DMS153 treated with DMSO at 0.1 percent for 48 hours (cell line): ENCODE data around the gene BTBD10.

Source experiments
- DNase-seq: peaks from one replicate; lab custom pipeline; 2025; ENCODE audit not compliant: unreplicated experiment; lab: John Stamatoyannopoulos, UW

BTBD10 gene

DNA sequence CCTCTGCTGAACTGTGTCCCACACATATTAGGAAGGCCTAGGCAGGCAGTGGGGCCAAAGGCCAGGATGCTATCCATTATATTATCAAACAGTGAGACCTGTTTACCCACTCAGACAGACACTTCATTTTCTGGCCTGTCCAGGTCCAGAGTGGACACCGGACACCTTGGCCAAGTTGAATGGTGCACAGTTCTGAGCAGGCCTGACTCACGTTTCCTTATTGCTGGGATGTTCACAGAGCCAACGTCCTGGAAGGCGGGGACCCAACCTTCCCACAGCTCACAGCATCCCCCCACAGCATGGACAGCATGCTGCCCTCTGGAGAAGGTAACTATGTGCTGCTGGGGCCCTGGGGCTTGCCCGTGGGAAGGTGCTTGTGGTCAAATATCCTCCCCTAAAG is 86.6 kb downstream of the BTBD10 start:
- no peak for DNase-seq

DNA sequence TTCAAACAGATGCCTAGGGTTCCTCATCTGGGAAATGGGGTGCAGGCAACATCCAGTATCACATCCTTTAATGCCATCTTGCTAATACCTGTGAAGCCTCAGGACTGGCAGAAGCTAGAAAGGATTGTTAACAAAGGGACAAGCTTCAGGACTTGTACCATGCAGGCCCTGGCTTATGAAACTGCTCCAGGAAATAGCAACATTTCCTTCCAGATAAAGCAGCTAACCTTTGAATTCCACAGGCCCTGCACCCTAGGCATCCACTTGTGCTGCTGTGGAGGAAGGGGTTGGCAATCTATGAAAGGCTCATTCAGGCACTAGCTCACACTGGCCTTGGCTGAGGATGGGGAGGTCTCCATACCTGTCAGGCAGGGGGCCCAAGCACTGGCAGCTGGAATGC is 87.2 kb downstream of the BTBD10 start:
- DNase-seq: no peak

DNA sequence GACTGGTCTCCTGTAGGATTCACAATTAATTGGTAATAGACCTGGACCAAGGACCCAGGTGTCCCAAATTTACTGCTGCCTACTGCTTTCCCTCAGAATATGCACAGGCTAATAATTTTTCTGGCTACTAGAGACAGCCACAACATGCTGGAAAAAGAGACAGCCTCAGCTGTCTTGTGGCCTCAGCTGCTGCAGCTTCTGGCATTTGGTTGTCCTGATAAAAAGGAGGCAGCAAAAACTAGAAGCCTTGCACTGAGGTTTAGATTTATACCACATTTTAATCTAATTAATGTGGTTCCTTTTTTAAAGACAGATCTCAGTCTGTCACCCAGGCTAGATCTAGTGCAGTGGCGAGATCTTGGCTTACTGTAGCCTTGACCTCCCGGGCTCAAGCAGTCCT is 89.8 kb downstream of the BTBD10 start:
- DNase-seq: no peak

DNA sequence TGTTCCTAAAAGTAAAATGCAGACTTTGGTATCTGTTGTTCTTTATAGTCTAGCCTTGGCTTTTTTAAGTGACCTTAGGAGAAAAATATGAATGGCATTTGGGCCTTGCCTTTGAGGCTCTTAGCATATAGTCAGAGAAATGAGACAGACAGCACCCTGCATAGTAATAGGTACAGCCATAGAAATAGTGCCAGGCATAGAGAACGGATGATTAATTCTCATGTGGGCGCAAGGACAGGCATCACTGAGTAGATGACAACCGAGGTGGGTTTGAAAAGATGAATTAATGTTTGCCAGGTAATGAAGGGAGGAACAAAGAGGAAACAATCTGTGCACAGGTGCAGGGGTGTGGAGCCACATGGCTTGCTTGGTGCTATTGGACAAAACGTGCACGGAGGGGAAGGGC is 95.0 kb downstream of the BTBD10 start:
- DNase-seq: no peak

DNA sequence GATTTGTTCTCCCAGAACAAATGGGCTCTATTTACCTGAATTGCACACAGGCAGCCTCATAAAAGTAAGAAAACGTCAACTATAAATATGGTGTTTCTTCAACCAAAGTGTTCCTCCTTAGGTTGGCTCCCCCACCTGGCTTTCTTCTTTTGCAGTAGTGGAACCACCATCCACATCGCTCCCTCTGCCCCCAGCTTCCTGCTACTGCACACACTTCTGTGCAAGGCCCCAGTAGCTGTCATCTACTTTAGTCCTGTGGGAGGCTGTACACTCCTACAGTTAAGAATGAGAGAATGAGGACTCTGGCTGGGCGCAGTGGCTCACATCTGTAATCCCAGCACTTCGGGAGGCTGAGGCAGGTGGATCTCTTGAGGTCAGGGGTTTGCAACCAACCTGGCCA is 95.9 kb downstream of the BTBD10 start:
- DNase-seq: no peak

DNA sequence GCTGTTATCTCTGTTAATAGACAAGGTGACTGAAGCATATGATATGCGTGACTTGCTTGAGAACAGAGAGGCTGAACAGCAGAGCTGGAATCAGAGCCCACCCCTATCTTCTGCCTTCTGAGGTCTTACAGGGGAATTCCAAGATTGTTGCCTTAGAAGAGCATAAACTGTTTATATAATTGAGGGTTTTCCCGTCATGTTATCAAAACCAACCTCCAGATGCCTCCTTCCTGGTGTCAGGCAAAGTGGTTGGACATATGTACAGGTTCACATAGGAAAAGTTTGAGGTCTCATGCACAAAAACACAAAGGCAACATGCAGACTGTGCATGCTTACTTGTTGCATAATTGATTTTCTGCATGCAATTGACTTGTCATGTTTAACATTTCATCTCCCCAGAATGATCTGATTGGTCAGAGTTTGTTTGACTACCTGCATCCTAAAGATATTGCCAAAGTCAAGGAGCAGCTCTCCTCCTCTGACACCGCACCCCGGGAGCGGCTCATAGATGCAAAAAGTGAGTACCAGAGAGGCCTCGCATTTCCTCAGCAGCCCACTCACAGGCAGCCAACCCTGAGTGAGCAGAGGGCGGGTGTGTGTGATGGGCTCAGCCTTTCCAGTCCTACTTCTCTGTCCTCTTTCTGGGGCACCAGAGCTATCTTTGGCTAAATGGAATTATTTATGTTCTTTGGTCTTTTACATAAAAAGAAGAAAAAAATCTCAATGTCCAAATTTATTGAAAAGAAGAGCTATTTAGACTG is 96.6 kb downstream of the BTBD10 start:
- no peak for DNase-seq

DNA sequence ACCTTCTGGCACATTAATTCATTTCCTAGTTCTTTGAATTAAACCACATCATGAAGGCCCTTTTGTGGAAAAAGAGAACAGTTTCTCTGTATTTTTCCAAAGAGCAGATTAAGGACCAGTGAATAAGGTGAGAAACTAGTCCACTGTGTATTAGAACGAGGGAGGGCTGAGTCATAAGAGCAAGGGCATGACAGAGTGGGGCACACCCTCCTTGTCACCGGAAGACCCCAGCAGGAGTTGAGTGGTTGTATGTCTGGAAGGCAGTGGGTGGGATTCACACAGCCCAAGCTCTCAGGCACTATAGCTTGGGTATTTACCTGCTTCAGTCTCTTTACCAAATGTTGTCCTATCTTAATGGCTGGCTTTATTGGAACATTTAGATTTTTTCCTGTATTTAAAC is 98.6 kb downstream of the BTBD10 start:
- no peak for DNase-seq

DNA sequence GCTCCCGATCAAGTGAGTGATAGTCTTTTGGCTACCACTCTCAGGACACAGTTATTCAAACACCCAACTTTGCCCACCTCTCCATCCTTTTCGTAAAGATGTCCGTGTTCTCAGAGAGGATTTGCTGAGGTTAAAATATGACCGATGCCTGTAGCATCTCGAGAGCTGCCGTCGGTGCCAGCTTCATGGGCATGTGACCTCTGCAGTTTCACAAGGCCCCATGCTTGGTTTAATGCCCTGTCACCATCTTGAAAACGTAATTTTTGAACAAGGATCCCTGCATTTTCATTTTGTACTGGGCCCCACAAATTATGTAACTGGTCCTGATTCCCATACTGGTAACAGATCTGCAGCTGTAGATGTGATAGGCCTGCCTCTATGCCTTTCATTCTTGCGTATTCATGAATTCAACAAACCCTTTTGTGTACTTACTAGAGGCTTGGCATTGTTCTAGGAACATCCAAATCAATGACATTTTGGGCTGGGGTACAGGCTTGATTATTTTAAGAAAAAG is 100.4 kb downstream of the BTBD10 start:
- DNase-seq: no peak

DNA sequence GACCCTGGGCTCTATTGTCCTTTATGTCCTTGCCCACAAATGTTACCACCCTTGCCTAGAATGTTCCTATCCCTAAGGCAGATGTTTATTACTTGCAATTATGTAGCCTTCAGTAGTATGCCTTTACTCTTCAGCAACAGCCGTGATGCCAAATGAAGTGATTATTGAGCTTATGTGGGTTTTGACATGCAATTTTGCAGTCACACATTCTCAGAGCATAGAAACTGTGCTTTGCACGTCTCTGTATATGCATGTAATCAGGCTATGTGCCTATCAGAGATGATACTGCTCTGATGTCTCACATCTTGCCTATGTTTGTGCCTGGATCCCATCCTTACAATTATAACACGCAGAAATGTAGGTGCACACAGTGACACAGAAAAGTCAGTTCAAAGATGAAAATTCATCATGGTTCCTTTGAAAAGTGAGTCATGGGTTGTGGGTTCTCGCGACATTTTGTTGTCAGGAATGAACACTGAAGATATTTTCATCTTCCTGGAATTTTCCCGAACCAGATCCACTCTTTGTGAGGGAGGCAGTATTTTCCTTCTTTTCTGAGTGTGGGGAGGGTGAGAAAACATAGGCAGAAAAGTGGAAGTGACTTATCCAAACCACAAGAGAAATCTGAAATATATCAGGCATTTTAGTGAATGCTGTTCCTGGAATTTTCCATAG is 104.3 kb downstream of the BTBD10 start:
- DNase-seq: no peak

DNA sequence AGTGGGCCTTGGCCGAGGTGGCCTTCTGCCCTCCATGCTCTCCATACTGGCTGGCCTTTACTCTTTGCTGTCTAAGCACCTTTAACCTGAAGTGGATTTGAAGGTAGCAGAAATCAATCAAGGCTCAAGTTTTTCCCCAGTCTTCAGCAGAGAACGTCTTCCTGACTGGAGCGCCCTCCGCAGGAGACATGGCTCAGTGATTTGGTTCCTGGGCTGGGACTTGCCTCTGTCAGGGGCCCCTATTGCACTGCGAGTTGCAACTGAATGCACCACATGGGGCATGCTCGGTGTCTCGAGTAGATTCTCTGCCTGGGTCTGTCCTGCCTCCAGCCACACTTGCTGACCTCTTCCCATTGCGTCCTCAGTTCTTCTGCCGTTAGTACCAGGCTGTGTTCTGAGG is 105.8 kb downstream of the BTBD10 start:
- DNase-seq: no peak

DNA sequence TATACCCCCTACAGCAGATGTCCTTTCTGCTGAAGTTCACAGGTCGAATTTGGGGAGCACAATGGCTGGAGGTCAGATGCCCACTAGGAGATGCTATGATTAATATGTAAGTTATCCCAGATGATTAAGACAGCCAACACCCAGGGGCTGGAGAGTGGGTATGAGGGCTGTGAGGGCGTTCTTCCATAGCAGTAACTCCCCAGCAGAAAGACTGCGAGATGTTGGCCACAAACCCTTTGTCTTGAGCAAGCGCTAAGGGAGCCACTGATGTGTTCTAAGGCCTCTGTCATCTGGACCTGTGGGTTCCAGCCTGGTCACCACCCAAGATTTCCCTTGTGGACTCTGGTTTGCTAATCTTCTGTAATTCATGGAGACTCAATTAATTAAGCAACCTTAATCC is 107.8 kb downstream of the BTBD10 start:
- no peak for DNase-seq

DNA sequence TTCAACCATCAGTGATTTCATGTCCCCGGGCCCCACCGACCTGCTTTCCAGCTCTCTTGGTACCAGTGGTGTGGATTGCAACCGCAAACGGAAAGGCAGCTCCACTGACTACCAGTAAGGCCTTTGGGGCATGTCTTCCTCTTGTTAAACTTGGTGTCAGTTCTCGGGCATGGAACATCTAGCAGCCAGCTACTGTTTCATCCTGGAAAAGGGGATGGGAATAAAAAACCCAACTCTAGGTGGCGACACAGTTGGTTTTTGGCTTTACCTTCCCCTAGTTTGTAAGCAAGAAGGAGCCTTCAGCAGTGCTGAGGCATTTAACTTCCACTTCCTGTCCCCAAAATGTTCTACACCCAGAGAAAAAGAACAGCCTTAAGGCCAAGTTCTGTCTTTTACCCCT is 108.7 kb downstream of the BTBD10 start:
- DNase-seq: no peak

DNA sequence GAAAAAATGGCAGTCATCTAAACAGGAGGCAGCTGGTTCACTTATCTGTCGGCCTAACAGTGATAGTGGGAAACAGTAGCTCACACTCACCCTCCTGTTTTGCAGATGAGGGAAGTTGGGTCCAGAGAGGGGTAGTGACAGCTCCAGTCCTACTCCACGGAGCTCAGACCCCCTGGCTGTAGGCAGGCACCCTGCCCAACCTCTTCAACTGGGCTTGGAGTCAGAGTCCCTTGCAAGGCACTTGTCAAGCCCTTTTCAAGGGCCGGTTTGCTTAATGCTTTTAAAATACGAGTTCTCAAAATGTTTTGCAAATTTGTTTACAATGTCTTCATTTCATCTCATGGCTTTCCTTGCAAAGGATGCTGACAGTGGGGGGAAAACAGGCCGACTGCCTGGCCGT is 110.3 kb downstream of the BTBD10 start:
- no peak for DNase-seq

DNA sequence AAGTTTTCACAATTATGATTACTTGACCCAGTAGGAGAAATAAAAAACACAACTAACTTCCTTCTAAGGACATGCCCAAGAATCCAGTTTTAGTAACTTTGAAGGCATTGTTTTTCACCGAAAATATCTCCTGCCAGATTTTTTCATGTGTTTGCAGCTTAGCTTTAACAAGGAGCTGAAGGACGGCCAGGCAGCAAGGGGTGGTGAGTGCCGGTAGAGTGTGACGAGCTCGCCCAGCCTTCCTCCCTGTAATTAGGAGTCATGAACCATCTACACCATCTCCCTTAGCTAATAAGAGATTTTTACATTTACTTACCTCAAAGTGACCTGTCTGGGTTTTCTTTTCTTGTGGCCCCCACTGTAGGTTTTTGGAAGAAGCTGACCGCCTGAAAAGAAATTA is 113.4 kb downstream of the BTBD10 start:
- no peak for DNase-seq

DNA sequence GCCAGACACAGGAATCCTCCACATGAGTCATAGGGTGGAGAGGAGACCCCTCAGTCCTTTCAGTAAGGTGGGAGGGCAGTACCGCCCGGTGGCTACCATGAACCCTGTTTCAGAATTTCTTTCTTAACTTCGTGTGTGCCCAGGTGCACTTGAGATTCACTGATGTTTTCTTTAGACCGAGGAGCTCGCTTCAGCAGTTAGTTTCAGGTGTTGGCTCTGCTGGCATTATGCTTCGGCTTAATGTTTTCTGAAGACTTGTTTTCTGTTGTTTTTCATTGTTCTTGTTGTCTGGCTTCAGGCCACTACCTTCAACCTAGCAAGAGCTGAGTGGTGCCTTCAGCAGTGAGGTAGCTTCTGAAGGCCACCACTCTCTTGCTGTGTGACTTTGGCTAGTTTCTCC is 114.0 kb downstream of the BTBD10 start:
- DNase-seq: no peak

DNA sequence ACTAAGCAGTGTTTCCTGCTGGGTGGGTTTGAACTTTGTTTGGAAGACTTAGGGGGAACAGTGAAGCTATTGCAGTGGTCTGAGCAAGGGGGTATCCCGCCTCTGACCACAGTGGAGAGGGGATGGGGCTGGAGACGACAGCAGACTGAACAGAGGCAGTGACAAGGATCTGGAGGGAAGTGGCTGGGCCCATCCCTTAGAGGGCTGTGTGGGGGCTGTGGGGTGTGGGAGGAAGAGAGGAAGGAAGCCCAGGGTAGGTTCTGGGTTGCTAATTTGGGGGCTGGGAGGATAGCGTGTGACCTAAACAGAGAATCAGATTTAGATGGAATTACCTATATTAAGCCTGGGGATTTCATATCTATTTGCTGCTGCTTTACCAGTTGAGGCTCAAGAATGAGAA is 114.7 kb downstream of the BTBD10 start:
- no peak for DNase-seq

DNA sequence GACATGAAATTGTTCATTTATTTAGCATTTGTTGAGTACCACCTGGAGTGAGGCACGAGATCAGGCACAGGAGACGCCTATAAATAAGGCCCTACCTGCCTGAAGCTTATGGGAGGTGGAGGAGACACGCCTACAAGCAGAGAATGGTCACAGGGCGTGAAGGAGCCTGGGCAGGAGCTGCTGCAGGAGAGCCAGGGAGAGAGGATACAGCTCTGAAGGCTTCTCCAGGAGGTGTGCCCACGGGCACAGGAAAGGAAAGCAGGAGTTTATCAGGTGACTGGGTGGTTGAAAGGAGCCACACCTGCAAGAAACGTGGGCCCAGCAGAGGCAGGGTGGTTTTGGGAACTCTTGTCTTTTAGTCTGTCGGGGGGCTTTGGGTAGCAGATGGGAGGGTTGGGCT is 115.1 kb downstream of the BTBD10 start:
- no peak for DNase-seq

DNA sequence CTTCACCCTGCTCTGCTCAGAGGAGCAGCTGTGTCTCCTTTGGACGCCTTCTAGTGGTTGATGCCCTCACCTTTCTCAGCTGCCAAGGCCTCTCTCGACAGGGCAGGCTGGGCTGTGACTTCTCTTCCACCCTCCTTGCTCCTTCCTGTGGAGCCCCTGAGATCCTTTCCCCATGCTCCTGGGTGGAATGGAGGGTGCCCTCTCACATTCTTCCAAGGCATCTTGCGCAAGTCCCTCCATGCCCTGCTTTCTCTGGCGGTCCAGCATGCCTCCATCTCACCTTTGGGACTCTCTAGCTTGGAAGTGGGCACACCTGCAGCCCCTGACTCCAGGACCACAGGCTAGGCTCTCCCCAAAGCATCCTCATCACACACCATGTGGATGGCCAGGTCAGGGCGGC is 116.6 kb downstream of the BTBD10 start:
- no peak for DNase-seq

DNA sequence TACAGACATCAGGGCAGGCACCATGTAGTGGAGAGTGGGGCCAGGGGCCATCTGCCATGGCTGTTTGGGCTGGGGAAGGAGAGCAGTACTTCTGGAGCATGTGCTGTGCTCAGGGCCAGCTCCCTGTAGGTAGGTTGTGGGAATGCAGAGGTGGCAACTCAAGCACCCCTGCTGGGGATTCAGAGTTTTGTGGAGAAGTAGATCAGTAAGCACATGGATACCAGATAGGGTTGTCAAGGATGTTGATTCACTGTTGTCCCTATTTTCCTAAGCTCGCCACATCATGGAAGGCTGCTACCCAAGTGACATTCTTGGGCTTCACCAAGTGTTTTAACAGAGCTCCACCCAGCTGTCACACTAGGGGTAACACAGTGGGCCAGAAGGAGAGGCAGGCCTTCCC is 118.2 kb downstream of the BTBD10 start:
- DNase-seq: no peak

DNA sequence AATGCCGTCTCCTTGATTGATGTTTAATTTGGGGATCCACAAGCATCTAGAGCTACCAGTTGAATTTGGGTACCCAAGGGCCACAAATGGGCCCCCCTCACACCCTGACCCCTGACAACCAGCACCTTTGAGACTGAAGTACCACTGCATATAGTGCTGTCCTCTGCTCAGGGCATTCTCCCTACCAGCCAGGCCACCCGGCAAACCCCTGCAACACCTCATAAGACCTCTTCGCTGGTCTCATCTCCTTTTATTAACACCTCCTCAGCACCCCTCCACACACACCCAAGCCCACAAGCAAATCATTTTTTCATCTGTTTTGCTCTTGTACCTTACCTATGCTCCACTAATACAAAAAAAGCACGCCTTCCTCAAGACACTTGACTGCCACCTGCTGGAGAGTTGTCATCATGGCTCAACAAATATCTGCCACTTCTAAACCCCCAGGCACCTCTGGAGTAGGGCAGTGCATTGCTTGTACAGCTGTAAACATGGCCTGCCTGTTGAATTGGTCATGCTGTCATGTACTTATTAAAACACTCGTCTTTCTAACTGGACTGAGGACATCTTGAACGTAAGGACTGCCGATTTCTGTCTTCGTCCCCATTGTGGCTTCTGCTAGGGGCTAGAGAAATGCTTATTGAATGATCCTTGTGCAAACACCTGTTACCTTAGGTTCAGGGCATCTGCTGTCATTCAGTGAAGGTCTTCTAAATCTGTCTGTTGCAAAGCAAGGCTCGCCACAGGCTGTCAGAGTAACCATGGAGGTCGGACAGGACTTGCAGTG is 118.9 kb downstream of the BTBD10 start:
- peak; percentile 74 for DNase-seq

DNA sequence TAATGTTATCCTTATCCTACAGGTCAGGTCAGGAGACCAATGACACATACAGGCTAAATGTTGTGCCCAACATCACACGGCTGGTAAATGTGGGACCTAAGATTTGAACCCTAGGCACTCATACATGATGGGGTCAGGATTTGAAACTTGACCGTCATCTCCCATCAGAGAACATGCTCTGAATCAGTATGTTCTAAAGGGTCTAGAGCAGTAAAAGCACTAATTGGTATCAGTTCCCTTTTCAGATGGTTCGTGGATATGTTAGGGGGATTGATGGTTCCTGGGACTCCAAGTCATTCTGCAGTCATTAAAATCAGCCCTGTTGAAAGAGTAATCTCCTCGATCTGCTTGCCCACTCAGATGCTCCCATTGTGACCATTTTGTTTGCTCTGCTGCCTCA is 120.0 kb downstream of the BTBD10 start:
- no peak for DNase-seq

DNA sequence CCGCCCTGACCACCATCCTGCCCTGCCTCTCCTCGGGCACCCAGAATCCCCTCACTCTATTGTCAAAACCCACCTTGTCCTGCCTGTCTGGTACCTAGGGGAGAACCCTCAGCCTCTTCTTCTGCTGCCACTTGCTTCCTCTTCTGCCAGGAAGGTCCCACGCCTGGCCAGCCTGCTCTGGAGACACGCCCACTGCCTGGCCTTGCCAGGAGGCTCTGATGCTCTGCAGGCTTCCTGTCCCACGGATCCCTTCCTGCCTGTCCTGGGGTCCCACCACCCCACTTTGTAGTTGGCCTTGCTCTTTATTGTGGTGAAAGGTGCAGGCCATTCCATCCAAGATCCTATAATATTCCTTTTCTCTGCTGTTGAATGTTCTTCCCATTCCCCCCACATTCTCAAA is 122.0 kb downstream of the BTBD10 start:
- DNase-seq: no peak
